ENCODE data around the gene WASHC3. TPM values are rescaled to one million over a fixed set of nuclear protein-coding genes. Genes with fewer than 3 reads are reported as not detected.

The WASHC3 gene
- total RNA-seq, 4 donors from 2014 or later = 72.9 to 100 (median 91.7) TPM

- TF ChIP-seq, protein P1, sequence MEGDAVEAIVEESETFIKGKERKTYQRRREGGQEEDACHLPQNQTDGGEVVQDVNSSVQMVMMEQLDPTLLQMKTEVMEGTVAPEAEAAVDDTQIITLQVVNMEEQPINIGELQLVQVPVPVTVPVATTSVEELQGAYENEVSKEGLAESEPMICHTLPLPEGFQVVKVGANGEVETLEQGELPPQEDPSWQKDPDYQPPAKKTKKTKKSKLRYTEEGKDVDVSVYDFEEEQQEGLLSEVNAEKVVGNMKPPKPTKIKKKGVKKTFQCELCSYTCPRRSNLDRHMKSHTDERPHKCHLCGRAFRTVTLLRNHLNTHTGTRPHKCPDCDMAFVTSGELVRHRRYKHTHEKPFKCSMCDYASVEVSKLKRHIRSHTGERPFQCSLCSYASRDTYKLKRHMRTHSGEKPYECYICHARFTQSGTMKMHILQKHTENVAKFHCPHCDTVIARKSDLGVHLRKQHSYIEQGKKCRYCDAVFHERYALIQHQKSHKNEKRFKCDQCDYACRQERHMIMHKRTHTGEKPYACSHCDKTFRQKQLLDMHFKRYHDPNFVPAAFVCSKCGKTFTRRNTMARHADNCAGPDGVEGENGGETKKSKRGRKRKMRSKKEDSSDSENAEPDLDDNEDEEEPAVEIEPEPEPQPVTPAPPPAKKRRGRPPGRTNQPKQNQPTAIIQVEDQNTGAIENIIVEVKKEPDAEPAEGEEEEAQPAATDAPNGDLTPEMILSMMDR (IDR thresholded peaks at IDR 0.05; ENCODE audit: low read depth) = no peak
Measured at GRCh38 chr12:102021540-102022246, 40.1 kb downstream of the WASHC3 start.

- TF ChIP-seq, protein P1 (IDR thresholded peaks at IDR 0.05; ENCODE audit: low read depth) = no peak
Measured at GRCh38 chr12:102016472-102016871, 45.3 kb downstream of the WASHC3 start.

DNA sequence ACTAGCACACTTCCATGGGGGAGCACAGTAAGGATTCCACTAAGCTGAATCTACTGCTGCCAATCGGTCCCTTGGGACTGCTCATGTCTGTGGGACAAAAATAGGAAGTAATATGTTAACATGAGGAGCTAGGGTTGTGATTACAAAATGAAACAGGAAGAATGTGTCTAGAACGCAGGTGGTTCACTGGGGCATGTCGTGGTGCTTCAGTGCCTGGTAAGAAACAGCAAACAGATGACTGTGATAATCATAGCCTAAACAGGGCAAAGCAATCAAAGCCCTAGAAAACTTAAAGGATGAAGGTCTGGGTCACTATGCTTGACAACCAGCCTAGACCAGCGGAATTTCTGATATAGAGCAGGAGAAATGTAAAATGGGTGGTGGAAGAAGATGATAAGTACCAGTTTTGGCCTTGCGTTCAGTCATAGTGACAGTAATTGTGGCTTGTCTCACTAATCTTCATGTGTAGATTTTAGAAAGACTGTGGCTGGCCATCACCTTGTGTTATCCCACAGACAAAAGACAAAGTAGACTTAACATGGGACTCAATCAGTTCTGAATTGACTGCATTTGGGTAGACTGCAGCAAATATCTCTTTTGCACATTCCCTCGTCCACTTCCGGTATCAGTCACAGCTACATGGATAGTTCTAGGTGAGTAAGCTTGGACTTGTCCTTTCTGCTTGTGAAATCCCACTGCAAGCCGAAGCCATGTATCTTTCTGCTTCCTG lies 51.4 kb downstream of the WASHC3 start:
- TF ChIP-seq, protein P1 (IDR thresholded peaks at IDR 0.05; ENCODE audit: low read depth) = no peak

GRCh38 chr12:102009796-102010195 lies 52.0 kb downstream of the WASHC3 start:
- TF ChIP-seq, protein P1 (IDR thresholded peaks at IDR 0.05; ENCODE audit: low read depth) = no peak

DNA sequence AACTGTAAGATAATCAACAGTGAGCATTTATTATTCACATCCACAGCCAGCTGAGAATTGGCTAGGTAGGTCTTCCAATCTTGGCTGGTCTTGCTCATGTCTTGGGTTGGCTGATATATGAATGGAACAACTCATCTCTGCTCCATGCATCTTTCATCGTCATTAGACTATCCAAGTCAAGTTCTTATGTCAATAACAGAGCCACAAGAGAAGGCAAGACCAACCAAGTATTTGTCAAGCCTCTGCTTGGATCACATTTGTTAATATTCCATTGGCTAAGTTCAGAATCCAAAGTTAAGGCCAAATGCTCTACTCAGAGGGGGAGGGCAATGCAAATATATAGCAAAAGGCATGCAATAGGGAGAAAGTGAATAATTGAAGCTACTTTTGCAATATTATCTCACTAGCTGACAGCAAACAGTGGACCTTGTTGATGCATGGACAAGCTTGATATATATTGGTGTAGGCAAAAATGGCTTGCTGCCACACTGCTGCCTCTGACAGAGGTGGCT lies 53.1 kb downstream of the WASHC3 start:
- TF ChIP-seq, protein P1 (IDR thresholded peaks at IDR 0.05; ENCODE audit: low read depth) = no peak

DNA sequence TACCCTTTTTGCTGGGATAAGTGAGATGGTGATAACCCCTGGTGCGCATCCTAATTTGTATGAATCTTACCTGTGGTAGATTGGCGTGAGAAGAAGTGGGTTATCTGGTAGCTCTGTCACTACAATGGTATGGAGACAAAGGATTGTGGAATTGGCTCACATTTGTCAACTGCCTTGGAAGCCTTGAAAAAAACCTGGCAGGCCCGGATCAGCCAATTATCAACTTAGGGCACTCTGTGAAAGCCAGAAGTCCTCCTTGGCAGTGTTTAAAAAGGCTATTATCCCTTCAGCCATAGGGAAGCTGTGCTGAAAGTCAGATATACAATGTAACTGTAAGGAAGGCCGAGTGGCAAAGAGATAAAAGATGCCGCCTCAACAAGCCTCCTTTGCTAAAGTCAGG lies 56.5 kb downstream of the WASHC3 start:
- TF ChIP-seq, protein P1 (IDR thresholded peaks at IDR 0.05; ENCODE audit: low read depth) = no peak

DNA sequence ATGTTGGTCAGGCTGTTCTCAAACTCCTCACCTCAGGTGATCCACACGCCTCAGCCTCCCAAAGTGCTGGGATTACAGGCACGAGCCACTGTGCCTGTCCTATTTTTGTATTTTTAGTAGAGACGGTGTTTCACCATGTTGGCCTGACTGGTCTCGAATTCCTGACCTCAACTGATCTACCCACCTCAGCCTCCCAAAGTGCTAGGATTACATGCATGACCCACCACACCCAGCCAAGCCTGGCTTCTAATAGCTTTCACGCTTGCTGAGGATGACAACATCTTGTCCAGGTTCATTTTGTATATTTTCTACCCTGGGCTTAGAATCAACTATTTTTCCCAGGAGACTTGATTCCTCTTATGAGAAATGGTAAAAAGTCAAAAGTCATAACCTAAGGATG lies 64.7 kb downstream of the WASHC3 start:
- TF ChIP-seq, protein P1 (IDR thresholded peaks at IDR 0.05; ENCODE audit: low read depth) = no peak

Data from subcutaneous adipose tissue (tissue), 4 donors.